Amniotic stem cell (primary cell): Measurements from ENCODE around the gene KRTAP4-7.
"Not testable (repeated sequence)": the region's sequence is repeated elsewhere in the genome, so short reads cannot be mapped to it uniquely, and the experiment has no call there.

Experiments
- DNase-seq: peaks from one replicate; lab custom pipeline; 2025; lab: John Stamatoyannopoulos, UW

KRTAP4-7 gene

GRCh38 chr17:41108728-41109386, 24.9 kb downstream of the KRTAP4-7 start:
- not testable (repeated sequence) for DNase-seq

- DNase-seq, result no peak
Observed at GRCh38 chr17:41111151-41111885, 27.4 kb downstream of the KRTAP4-7 start.

DNA sequence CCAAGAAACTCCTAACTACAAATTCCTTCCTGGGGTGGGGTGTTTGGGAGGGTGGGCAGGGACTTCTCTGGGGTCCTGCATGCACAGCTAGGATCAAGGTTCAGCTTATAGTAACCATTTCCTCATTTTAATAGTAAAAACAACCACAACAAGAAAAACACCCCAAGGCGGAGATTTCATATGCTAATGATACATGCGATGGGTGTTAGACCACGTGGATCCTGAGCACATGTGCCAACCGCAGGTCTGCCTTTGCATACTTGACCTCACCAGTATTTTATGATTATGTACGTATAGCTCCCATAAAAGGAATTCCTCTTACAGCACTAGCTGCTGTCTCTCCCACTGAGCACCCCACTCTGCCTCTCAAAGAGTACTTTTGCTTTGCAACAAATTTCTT, 32.3 kb downstream of the KRTAP4-7 start:
- no peak for DNase-seq

DNA sequence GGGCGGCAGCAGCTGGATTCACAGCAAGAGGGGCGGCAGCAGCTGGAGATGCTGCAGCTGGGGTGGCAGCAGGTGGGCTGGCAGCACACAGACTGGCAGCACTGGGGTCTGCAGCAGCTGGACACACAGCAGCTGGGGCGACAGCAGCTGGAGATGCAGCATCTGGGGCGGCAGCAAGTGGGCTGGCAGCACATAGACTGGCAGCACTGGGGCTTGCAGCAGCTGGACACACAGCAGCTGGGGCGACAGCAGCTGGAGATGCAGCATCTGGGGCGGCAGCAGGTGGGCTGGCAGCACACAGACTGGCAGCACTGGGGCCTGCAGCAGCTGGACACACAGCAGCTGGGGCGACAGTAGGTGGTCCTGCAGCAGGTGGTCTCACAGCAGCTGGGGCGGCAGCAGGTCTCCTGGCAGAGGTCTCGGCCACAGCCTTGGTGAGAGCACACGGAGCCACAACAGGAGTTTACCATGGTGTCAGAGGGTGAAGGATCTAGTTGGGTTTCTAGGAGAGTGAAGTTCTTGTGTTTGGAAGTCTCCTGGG, 34.0 kb downstream of the KRTAP4-7 start, which contains the start of gene KRTAP4-11:
TSS of gene KRTAP4-11 (minus strand) at position 528 of the 541 bp plus-strand sequence. CDS start at position 470, 58 bp downstream.
- not testable (repeated sequence) for DNase-seq

DNA sequence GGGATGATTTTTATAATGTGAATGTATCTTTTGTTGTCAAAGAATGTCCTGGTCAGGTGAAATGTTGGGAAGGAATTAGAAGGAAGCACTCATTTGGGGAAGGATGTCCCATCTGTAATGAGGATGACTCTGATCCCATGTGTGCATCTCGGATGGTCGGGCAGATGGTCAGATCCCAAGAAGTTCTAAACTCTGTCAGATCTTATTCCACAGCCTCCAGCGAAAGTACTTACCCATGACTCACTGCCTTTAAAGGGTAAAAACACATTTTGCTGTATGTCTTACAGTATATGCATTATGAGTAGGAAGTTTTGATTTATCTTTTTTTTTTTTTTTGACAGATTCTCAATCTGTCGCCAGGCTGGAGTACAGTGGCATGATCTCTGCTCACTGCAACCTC, 34.8 kb downstream of the KRTAP4-7 start:
- peak; percentile 29 for DNase-seq

- peak; percentile 18 for DNase-seq
Observed at GRCh38 chr17:41119696-41120690, 36.0 kb downstream of the KRTAP4-7 start.

DNA sequence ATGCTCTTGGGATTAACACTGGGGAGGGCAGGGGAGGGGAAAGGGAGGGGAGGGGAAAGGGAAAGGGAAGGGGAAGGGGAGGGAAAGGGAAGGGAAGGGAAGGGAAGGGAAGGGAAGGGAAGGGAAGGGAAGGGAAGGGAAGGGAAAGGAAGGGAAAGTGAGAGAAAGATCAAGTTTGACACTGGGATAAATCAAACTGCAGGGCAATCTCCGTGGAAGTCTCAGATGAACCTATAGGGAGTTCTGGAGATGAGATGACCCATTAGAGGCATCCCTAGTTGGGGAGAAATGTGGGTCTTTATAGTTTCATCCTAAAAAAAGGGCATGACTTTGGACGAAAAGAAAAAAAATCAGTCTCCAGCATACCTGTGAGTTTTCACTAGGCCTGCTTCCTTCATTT, 37.8 kb downstream of the KRTAP4-7 start:
- DNase-seq, result no peak

GRCh38 chr17:41123292-41123990, 39.5 kb downstream of the KRTAP4-7 start:
- not testable (repeated sequence) for DNase-seq

DNA sequence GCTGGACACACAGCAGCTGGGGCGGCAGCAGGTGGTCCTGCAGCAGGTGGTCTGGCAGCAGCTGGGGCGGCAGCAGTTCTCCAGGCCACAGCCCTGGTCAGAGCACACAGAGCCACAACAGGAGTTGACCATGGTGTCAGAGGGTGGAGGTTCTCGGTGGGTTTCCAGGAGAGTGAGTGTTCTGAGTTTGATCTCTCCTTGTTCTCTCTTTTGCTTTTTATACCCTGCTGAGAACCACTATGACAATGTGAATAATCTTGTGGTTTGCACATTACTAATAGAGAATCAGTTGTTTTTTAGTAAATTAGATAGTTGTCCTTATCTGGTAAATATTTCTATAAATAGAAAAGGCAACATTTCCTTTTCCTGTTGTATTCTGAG, 40.0 kb downstream of the KRTAP4-7 start, which contains the start of gene KRTAP4-12:
TSS of gene KRTAP4-12 (minus strand) at position 192 of the 381 bp plus-strand sequence. CDS start at position 132, 60 bp downstream.
- DNase-seq, result not testable (repeated sequence)

GRCh38 chr17:41125064-41125463, 41.1 kb downstream of the KRTAP4-7 start:
- no peak for DNase-seq

DNA sequence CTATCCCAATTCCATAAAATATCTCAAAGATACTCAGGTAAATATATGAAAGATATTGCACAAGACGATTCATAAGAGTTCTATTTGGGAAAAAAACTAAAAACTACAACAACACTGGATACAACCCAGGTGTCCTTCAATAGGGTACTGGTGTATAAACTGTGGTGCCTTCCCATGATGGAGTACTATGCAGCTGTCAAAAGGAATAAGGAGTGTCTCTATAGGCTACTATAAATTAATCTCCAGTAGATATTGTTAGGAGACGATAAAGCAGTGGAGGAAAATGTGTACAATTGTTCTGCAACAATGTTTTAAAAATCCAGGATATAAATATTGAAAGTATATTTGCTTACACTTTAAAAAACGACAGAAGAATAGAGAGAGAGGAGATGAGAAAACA, 42.5 kb downstream of the KRTAP4-7 start:
- no peak for DNase-seq

DNA sequence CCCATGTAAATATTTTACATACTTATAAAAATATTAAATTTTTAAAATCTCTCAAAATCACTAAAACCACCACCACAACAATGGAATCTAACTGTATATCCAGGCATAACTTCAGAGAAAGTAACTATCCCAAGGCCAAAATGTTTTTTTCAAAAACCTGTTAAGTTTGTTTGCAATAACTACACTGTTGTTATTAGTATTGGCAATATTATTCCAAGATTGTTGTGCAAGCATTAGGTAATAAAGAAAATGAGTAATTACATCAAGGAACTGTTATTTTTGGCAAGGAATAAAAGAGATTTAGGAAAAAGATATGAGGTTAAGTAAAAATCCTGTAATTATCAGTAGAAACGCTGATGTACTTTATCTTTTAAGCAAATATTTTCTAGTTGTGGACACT, 43.4 kb downstream of the KRTAP4-7 start:
- no peak for DNase-seq

DNA sequence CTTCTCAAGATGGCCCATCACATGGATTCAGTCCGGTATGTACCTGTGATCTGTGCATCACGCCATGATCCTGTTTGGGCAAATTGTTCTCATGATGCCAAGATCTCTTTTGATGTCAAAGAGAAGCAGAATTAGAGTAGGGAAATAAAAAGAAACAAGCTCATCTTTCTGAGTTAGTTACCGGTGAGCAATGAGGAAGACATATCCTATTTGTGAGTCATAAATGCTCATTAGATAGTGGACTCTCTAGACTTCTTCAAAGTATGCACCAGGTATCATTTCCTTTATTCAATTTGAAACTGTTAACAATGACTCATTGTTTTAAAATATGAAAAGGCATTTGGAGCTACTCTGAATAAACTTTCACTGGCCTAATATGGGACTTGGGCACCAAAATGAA, 48.0 kb downstream of the KRTAP4-7 start:
- DNase-seq, result no peak

- DNase-seq, result no peak
Observed at GRCh38 chr17:41133880-41134735, 50.2 kb downstream of the KRTAP4-7 start.
